BE2C (cell line): ENCODE measurements around the gene ATOH8.

Experiments used
- DNase-seq: peaks from one replicate; pipeline ENCODE4 v3.0.0-alpha.2; 2020
- H3K27me3 ChIP-seq: fragments of 250-450 bp; sonication (Bioruptor Pico); 2 replicates; pipeline ENCODE4 v1.5.1; 2020; ENCODE audit warnings: mild to moderate bottlenecking
- H3K36me3 ChIP-seq: fragments of 250-450 bp; sonication (Bioruptor Pico); 2 replicates; pipeline ENCODE4 v1.5.1; 2020; ENCODE audit warnings: mild to moderate bottlenecking
- H3K4me1 ChIP-seq: fragments of 250-450 bp; sonication (Bioruptor Pico); 2 replicates; pipeline ENCODE4 v1.5.1; 2020
- H3K4me3 ChIP-seq: 2 replicates; pipeline ENCODE4 v1.5.1; 2011; ENCODE audit warnings: low read depth, low read length
- H3K9me3 ChIP-seq: fragments of 250-450 bp; sonication (Bioruptor Pico); 2 replicates; pipeline ENCODE4 v1.5.1; 2020
- CTCF ChIP-seq: IDR thresholded peaks from 2 replicates; pipeline ENCODE4 v1.5.1; 2012; ENCODE audit warnings: mild to moderate bottlenecking, low read depth, low read length

Gene ATOH8

GRCh38 chr2:85721641-85722040 is 32.1 kb upstream of the ATOH8 start:
- no peaks in the 10 kb centered on the region for H3K27me3 ChIP-seq
- no peak overlapping the region for H3K4me3 ChIP-seq

GRCh38 chr2:85722519-85722918 is 31.3 kb upstream of the ATOH8 start:
- Histone ChIP-seq H3K36me3 (no peaks in the 10 kb centered on the region), H3K27me3 (no peaks in the 10 kb centered on the region), H3K9me3 (no peaks in the 10 kb centered on the region), H3K4me3 (no peak overlapping the region), H3K4me1 (peaks cover under 1% of the 10 kb centered on the region; the same call in 1 of the 2 replicates)
- DNase-seq, result no peak
- no peak for TF ChIP-seq CTCF

More at GRCh38 chr2:85721641-85722040, 32.1 kb upstream of the ATOH8 start:
- peaks cover 4% of the 10 kb centered on the region; the same call in 1 of the 2 replicates for H3K4me1 ChIP-seq
- H3K9me3 ChIP-seq, result no peaks in the 10 kb centered on the region
- DNase-seq, result no peak
- TF ChIP-seq CTCF, result no peak
- no peaks in the 10 kb centered on the region for H3K36me3 ChIP-seq

- Histone ChIP-seq H3K4me1 (no peaks in the 10 kb centered on the region), H3K9me3 (no peaks in the 10 kb centered on the region), H3K27me3 (no peaks in the 10 kb centered on the region), H3K36me3 (no peaks in the 10 kb centered on the region), H3K4me3 (no peak overlapping the region)
- no peak for DNase-seq
- TF ChIP-seq CTCF, result no peak
These were observed 30.0 kb upstream of the ATOH8 start for GRCh38 chr2:85723707-85724360.

- no peak for DNase-seq
- TF ChIP-seq CTCF, result no peak
- Histone ChIP-seq H3K27me3 (no peaks in the 10 kb centered on the region), H3K4me3 (no peak overlapping the region), H3K4me1 (no peaks in the 10 kb centered on the region), H3K9me3 (no peaks in the 10 kb centered on the region), H3K36me3 (no peaks in the 10 kb centered on the region)
These were observed 29.0 kb upstream of the ATOH8 start for GRCh38 chr2:85724731-85725181.

GRCh38 chr2:85725451-85725850 is 28.3 kb upstream of the ATOH8 start:
- no peak overlapping the region for H3K4me3 ChIP-seq
- no peaks in the 10 kb centered on the region for H3K4me1 ChIP-seq
- TF ChIP-seq CTCF, result no peak

GRCh38 chr2:85727798-85728197 is 26.0 kb upstream of the ATOH8 start:
- Histone ChIP-seq H3K4me3 (no peak overlapping the region), H3K9me3 (no peaks in the 10 kb centered on the region), H3K4me1 (no peaks in the 10 kb centered on the region), H3K27me3 (no peaks in the 10 kb centered on the region), H3K36me3 (no peaks in the 10 kb centered on the region)
- TF ChIP-seq CTCF, result no peak
- no peak for DNase-seq

More at GRCh38 chr2:85725451-85725850, 28.3 kb upstream of the ATOH8 start:
- DNase-seq, result no peak
- no peaks in the 10 kb centered on the region for H3K36me3 ChIP-seq
- H3K9me3 ChIP-seq, result no peaks in the 10 kb centered on the region
- H3K27me3 ChIP-seq, result no peaks in the 10 kb centered on the region
